Endothelial cell of umbilical vein (primary cell): ENCODE data around the gene IL17RD. TPM values are rescaled to one million over a fixed set of nuclear protein-coding genes. Genes with fewer than 3 reads are reported as not detected.
A peak's percentile ranks its signal among the peaks of the same experiment; 100 is the strongest.

Experiments
- BruUV-seq: library from RNA; stranded (reverse); fragments of 400-500 nt; replicated peaks from 2 replicates; lab custom pipeline; 2021; lab: Mats Ljungman, UMichigan
- CTCF ChIA-PET: fragments of 300-600, 350-600 bp; sonication (Branson Sonifier 250); formaldehyde crosslinking; loops from one replicate; lab custom pipeline; 2021; ENCODE audit warnings: antibody characterized with exemption, inconsistent platforms; lab: Charles Lee
- POLR2A ChIA-PET: fragments of 300-600, 350-600 bp; sonication (Branson Sonifier 250); formaldehyde crosslinking; loops from one replicate; lab custom pipeline; 2021; ENCODE audit warnings: antibody characterized with exemption, inconsistent platforms; lab: Charles Lee
- DNase-seq: peaks from one replicate; pipeline ENCODE4 v3.0.0-alpha.2; 2011; ENCODE audit warnings: low read depth, low spot score
- FAIRE-seq: peaks from 2 replicates; lab custom pipeline; 2011; peaks lifted over from hg19 to GRCh38; lab: Jason Lieb, UNC
- H2AFZ ChIP-seq: 2 replicates; pipeline ENCODE4 v1.6.0; 2012; ENCODE audit warnings: low read depth, low read length, control low read depth, inconsistent platforms
- H3K27ac ChIP-seq: 2 replicates; pipeline ENCODE4 v1.5.1; 2011; ENCODE audit warnings: low read depth, mild to moderate bottlenecking, control low read depth, low read length, moderate library complexity; ENCODE audit not compliant: insufficient read depth
- H3K27me3 ChIP-seq, 2 experiments: 2 replicates each; pipeline versions ENCODE4 v1.6.0 to v1.6.1; 2011; ENCODE audit warnings: low read length in 2 of 2, mixed read lengths in 1 of 2; ENCODE audit not compliant: control insufficient read depth in 2 of 2, insufficient read depth in 2 of 2
- H3K36me3 ChIP-seq, 2 experiments: 2 replicates in 1 of 2; 3 replicates in 1 of 2; pipeline ENCODE4 v1.5.1; 2011; ENCODE audit warnings: low read length in 2 of 2, mild to moderate bottlenecking in 1 of 2, moderate library complexity in 1 of 2; ENCODE audit not compliant: control insufficient read depth in 2 of 2, insufficient read depth in 2 of 2; ENCODE audit errors: extremely low read depth in 1 of 2
- H3K4me1 ChIP-seq: 3 replicates; pipeline ENCODE4 v1.5.1; 2011; ENCODE audit warnings: mild to moderate bottlenecking, low read length; ENCODE audit not compliant: control insufficient read depth, insufficient read depth; ENCODE audit errors: extremely low read depth
- H3K4me2 ChIP-seq: 2 replicates; pipeline ENCODE4 v1.6.1; 2011; ENCODE audit warnings: low read length, control low read depth, mixed read lengths; ENCODE audit not compliant: insufficient read depth
- H3K4me3 ChIP-seq, 3 experiments: fragments of 200-600 bp in 1 of 3; sonication (generic), shearing (Covaris generic) in 1 of 3; replicated peaks in 1 of 3; 2 replicates each; pipeline ENCODE4 v1.5.1; 2011 to 2016; ENCODE audit warnings: control low read depth in 3 of 3, low read length in 3 of 3, mild to moderate bottlenecking in 2 of 3, inconsistent platforms in 1 of 3, low read depth in 1 of 3, moderate library complexity in 1 of 3; ENCODE audit not compliant: insufficient read depth in 1 of 3
- H3K79me2 ChIP-seq: 2 replicates; pipeline ENCODE4 v1.6.0; 2012; ENCODE audit warnings: low read length, inconsistent platforms; ENCODE audit not compliant: control insufficient read depth, insufficient read depth
- H3K9ac ChIP-seq: replicated peaks from 2 replicates; pipeline ENCODE3; 2011; ENCODE audit warnings: low read length, control low read depth; ENCODE audit not compliant: insufficient read depth; ENCODE audit errors: extremely low read depth
- H3K9me1 ChIP-seq: replicated peaks from 3 replicates; pipeline ENCODE4 v1.6.0; 2011; ENCODE audit warnings: mild to moderate bottlenecking, low read length; ENCODE audit not compliant: control insufficient read depth, insufficient read depth; ENCODE audit errors: extremely low read depth
- H3K9me3 ChIP-seq: replicated peaks from 2 replicates; pipeline ENCODE4 v1.5.1; 2012; ENCODE audit warnings: low read length, inconsistent platforms; ENCODE audit not compliant: control insufficient read depth, insufficient read depth
- H4K20me1 ChIP-seq: replicated peaks from 2 replicates; pipeline ENCODE3; 2011; ENCODE audit warnings: mild to moderate bottlenecking, low read length; ENCODE audit not compliant: control insufficient read depth, insufficient read depth; ENCODE audit errors: extremely low read depth
- FOS ChIP-seq: IDR thresholded peaks from 2 replicates; pipeline ENCODE4 v1.6.1; 2011; ENCODE audit warnings: mild to moderate bottlenecking, low read length, moderate library complexity, borderline replicate concordance; ENCODE audit not compliant: insufficient read depth
- GATA2 ChIP-seq: IDR thresholded peaks from 2 replicates; pipeline ENCODE4 v1.7.0; 2011; ENCODE audit warnings: low read depth, mild to moderate bottlenecking, moderate library complexity, mixed read lengths, low read length; ENCODE audit not compliant: insufficient read length, insufficient read depth
- dilution Hi-C: fragments of 300-500 bp; cut with MboI; formaldehyde crosslinking; loops from one replicate; pipeline ENCODE4 v1.15.0; 2019; ENCODE audit warnings: low sequenced_read_pairs; ENCODE audit not compliant: extremely low pct_ligation_motif_present
- intact Hi-C: fragments of 100-400 bp; cut with micrococcal nuclease; formaldehyde crosslinking; loops from one replicate; pipeline ENCODE4 v1.10.0; 2022
- polyA plus RNA-seq, 4 experiments: library from polyadenylated mRNA; depleted of rRNA in 3 of 4; stranded (reverse) in 3 of 4; unstranded in 1 of 4; fragments of >200 nt; gene quantifications; 2 replicates each; pipeline versions ENCODE4 v1.2.1 to v1.2.3, GENCODE V29; 2011 to 2012; ENCODE audit warnings: missing spikeins in 1 of 4
- total RNA-seq: library from RNA; stranded (reverse); gene quantifications from 2 replicates; pipeline ENCODE4 v1.2.3, GENCODE V29; 2021
- TF ChIP-seq, protein P1 (sequence below), 2 donors: IDR thresholded peaks; 1 replicate in 1 of 2; 2 replicates in 1 of 2; pipeline ENCODE4 v1.5.1; 2011; ENCODE audit warnings: low read length in 2 of 2, mild to moderate bottlenecking in 2 of 2, moderate library complexity in 2 of 2, control low read depth in 1 of 2, inconsistent platforms in 1 of 2, low read depth in 1 of 2; ENCODE audit not compliant: insufficient read depth in 1 of 2; ENCODE audit errors: extremely low read depth in 1 of 2
- TF ChIP-seq, protein P2 (sequence below): IDR thresholded peaks from 2 replicates; pipeline ENCODE4 v1.6.1; 2011; ENCODE audit not compliant: insufficient read depth, insufficient read length

IL17RD gene
- total and polyA plus RNA-seq, 2 donors (not counting 3 experiments of a cell fraction or from before 2014, with no cell fraction given), result 0.36 to 0.93 TPM

- FAIRE-seq (peak; percentile 21), DNase-seq (no peak)
- no peaks in the 10 kb centered on the region for H3K27me3 ChIP-seq
- dilution Hi-C loops, result no loop called here
- no peak overlapping the region for H2AFZ ChIP-seq
- H3K9me1 ChIP-seq, result no peaks in the 10 kb centered on the region
- H3K36me3 ChIP-seq, result no peaks in the 10 kb centered on the region
- TF ChIP-seq, protein P1, sequence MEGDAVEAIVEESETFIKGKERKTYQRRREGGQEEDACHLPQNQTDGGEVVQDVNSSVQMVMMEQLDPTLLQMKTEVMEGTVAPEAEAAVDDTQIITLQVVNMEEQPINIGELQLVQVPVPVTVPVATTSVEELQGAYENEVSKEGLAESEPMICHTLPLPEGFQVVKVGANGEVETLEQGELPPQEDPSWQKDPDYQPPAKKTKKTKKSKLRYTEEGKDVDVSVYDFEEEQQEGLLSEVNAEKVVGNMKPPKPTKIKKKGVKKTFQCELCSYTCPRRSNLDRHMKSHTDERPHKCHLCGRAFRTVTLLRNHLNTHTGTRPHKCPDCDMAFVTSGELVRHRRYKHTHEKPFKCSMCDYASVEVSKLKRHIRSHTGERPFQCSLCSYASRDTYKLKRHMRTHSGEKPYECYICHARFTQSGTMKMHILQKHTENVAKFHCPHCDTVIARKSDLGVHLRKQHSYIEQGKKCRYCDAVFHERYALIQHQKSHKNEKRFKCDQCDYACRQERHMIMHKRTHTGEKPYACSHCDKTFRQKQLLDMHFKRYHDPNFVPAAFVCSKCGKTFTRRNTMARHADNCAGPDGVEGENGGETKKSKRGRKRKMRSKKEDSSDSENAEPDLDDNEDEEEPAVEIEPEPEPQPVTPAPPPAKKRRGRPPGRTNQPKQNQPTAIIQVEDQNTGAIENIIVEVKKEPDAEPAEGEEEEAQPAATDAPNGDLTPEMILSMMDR (IDR thresholded peaks at IDR 0.05; ENCODE audit: extremely low read depth in 1 of 2, insufficient read depth in 1 of 2, low read depth in 1 of 2, low read length in 2 of 2), result no peak
- H3K9ac ChIP-seq, result no peak overlapping the region
- no peaks in the 10 kb centered on the region for H3K9me3 ChIP-seq
- H3K4me1 ChIP-seq, result peaks cover 10% of the 10 kb centered on the region
- H3K79me2 ChIP-seq, result no peaks in the 10 kb centered on the region
- ChIA-PET POLR2A (no interaction called here), CTCF (interaction anchor here (1.1 kb wide), 1 partner anchor 73 kb away, joined by 3 read pairs; no protein-coding TSS in a partner anchor)
- intact Hi-C loops, result no loop called here
- no peaks in the 10 kb centered on the region for H4K20me1 ChIP-seq
- no TSS peak for BruUV-seq
- H3K4me3 ChIP-seq, result no peak overlapping the region
- H3K27ac ChIP-seq, result no peak overlapping the region
- no peak overlapping the region for H3K4me2 ChIP-seq
Measured at GRCh38 chr3:57069503-57069902, 95.7 kb downstream of the IL17RD start.

GRCh38 chr3:57068437-57069089 is 96.6 kb downstream of the IL17RD start:
- Histone ChIP-seq H3K9me1 (no peaks in the 10 kb centered on the region), H4K20me1 (no peaks in the 10 kb centered on the region), H3K9me3 (no peaks in the 10 kb centered on the region), H3K79me2 (no peaks in the 10 kb centered on the region), H3K4me1 (peaks cover 10% of the 10 kb centered on the region), H2AFZ (peak overlapping the region; percentile 58), H3K9ac (no peak overlapping the region), H3K27ac (peak overlapping the region; percentile 33), H3K4me2 (peak overlapping the region; percentile 41), H3K27me3 (no peaks in the 10 kb centered on the region), H3K4me3 (no peak overlapping the region), H3K36me3 (no peaks in the 10 kb centered on the region)
- TF ChIP-seq, protein P2, sequence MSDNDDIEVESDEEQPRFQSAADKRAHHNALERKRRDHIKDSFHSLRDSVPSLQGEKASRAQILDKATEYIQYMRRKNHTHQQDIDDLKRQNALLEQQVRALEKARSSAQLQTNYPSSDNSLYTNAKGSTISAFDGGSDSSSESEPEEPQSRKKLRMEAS, result no peak
- TF ChIP-seq FOS (peak; percentile 73), GATA2 (peak; percentile 16)
- TF ChIP-seq, protein P1 (IDR thresholded peaks at IDR 0.05; ENCODE audit: extremely low read depth in 1 of 2, insufficient read depth in 1 of 2, low read depth in 1 of 2, low read length in 2 of 2), result no peak
- BruUV-seq, result no TSS peak
- CTCF ChIA-PET, result interaction anchor here (0.6 to 1.1 kb wide), 4 partner anchors 8 to 72 kb away, joined by 3 to 4 read pairs (median 3); partner anchors contain the start of gene SPATA12
- FAIRE-seq, result peak; percentile 78
- dilution Hi-C loops (no loop called here), intact Hi-C loops (no loop called here)
- POLR2A ChIA-PET, result no interaction called here
- peak; percentile 66 for DNase-seq
